Activated effector memory CD4-positive, alpha-beta T cell treated with anti-CD3 and anti-CD28 coated beads, Interleukin-2, amount 50 U/mL, for 16 hours (primary cell): Measurements from ENCODE around the gene EIPR1.
A peak's percentile ranks its signal among the peaks of the same experiment; 100 is the strongest.

Experiments used
- DNase-seq: peaks from one replicate; pipeline ENCODE4 v3.0.0-alpha.2; 2020

EIPR1 gene

DNA sequence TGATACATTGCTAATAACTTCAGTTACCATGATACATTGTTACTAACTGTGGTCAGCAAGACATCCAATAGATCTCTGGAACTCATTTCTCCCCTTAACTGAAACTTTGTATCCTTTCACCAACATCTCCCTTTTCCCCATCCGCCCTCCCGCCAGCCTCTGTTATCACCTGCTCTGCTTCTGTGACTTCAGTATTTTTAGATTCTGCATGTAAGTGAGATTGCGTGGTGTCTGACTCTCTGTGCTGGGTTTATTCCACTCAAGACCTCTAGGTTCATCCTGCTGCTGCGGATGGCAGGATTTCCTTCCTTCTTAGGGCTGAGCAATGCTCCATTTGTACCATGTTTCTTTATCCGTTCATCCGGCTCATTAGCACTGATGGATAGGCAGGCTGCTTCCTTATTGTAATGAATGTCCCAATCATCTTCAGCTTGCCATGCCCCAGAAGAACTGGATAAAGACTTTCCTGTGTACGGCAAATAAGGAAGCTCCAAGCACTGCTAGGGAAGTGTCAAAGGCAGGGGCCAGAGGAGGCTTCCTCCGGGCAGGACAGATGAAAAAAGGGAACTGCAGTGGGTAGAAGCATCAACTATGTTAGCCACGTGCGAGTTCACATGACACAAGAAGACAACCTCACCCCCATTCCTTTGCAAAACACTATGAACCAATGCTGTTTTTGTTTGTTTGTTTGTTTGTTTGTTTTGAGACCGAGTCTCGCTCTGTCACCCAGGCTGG is 113.4 kb downstream of the EIPR1 start:
- DNase-seq, result no peak

DNA sequence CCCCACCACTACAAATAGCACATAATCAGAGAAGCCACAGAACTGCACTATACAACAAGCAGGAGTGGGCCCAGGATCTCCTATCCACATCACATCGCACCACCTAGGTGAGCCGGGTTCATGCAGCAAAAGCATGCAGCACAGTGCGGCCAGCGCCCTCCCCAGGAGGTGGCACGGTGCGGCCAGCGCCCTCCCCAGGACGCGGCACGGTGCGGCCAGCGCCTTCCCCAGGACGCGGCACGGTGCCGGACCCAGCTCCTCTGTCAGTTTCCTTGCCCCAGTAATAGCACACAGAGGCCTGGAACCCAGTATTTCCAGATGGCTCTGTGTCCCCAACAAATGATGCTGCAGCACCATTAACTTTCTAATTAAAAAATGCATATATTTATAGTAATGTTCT is 114.1 kb downstream of the EIPR1 start:
- no peak for DNase-seq

DNA sequence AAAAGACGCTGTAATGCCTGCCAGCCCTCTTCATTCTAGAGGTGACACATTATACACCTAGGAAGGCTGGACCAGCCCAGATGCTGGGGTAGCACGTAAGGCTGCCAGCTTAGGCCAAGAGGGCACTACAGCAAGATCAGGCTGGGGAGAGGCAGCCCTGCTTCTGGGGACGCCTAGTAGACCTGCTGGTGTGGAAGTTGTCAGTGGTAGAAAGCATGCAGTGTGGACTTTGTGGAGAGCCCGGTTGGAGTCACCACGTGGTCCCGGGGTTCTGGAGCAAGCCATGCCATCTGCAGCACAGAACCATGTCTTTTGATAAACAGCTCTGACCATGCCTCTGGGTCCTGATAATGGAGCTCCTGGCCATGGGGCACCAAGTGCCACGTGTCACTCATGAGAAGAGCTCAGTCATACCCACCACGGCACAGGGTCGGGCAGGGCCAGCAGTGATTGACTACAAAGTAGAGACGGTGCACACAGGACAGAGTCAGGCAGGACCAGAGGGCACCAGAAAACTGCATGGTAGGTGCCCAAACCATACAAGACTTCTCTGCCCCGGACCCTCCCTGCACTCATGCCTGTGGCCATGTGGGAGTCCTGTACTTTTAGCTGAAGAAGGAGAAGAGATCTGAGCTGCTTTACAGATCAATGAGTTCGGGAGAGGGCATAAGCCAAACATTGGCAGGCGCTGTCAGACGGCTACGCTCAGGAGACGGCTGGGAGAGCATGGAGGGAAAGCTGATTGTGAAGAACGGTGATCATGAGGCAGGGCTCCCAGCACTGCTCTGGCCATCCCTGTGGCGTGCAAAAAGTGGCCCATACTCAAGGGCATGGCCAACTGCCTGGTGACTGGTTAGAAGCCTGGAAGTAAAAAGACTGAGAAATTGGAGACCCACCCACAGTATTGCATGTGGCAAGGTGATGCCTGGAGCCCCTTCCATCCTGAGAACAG is 114.9 kb downstream of the EIPR1 start:
- no peak for DNase-seq

DNA sequence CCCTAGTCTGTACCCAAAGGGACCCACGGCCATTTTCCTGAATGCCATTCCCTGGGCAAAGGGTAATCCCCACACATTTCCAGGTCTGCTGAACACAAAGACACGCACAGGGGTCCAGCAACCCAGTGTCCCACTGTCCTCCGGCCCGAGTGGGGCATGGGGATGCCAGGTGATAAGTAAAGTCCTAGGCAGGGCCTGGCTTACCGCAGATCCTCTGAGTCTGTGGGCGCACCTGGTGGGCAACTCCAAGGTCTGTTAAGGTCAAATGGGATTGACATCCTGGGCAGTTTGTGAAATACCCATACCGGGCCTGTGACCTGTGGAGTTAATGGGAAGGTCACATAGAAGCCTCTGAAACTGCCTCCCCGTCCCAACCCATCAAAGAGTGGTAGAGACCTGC is 116.1 kb downstream of the EIPR1 start:
- no peak for DNase-seq

DNA sequence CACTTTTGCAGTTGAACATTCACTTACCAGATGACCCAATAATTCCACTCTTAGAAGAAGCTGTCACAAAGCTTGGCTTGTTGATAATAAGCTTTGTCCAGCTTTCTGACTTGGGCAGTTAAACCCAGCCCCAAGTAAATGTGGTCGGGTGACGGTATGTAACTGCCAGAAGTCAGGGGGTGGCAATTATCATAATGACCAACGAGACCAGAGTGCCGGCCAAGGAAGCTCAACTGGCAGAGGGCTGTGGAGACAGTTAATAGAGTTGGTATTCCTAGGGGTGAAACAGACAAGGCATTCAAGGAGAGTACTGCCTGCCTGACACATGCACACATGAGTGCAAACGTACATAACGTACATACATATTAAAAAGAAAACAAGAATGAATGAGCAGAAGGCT is 116.7 kb downstream of the EIPR1 start:
- DNase-seq, result no peak

DNA sequence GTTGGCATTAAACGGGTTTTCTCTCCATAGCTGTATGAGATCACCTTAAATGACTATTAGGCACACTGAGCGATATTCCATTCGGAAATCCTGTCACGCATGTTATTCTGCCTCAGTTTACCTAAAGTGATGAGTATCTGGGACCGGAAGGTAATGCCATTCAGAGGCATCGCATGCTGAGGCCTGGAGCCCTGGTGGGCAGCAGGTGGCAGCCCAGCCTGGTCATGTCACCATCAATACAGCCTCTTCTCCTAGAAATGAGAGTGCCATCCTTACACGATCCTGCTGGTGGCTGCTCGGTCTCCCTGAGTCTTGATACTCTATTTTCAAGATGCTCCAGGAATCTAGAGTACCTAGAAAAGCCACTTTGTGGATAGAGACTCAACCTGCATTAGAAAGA is 119.8 kb downstream of the EIPR1 start:
- DNase-seq, result no peak

DNA sequence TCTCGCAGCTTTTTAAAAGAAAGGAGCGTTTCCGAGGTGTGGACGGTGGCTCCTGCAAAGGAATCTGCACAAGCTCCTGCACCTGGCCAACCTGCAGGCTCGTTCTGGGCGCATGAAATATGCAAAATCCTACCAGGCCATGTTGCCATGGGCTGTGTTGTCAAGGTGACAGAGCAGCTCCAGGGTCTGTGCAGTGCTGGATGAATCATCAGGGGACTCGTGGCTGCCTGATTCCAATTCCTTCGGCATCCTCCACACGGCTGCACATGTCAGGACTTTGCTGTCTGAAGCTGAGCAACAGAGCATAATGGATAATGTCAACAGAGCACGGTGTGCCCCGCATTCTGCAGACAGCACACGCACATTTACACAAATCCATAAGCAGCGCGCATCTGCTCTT is 120.5 kb downstream of the EIPR1 start:
- no peak for DNase-seq

DNA sequence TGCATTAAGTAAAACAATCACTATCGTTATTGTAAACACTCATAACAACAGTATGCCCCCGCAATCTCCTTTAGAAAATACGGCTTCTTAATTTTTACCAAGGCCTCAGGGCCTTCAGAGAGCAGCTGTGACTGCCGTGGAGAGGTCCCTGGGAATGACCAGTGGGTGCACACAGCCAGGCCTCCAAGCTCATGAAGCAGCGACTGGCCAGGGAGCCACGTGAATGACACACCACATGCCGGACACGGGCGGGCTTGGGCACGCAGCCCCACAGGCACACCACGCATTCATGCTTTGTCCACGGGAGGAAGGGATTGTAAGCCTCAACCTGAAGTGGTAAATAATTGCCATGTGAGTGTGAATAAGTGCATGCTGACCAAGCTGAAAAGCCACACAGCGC is 121.0 kb downstream of the EIPR1 start:
- DNase-seq, result no peak

DNA sequence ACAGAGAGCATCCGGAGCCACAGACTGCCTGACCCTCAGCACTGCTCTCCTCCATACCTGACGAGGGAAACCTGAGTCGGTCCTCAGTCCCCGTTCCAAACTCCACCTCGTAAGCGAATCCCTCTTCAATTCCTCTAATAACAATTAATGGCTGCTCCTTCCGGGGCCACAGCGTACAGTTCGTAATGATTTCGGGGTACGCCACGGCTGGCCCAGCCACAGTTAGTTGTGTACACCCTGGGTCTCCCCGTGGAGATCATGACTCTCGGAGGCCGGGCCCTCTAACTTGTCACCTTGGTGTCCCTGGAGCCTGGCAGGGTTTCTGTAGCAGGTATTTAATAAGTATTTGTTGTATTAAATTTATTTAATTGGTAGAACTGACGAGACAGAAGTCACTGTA is 121.5 kb downstream of the EIPR1 start:
- DNase-seq, result no peak

DNA sequence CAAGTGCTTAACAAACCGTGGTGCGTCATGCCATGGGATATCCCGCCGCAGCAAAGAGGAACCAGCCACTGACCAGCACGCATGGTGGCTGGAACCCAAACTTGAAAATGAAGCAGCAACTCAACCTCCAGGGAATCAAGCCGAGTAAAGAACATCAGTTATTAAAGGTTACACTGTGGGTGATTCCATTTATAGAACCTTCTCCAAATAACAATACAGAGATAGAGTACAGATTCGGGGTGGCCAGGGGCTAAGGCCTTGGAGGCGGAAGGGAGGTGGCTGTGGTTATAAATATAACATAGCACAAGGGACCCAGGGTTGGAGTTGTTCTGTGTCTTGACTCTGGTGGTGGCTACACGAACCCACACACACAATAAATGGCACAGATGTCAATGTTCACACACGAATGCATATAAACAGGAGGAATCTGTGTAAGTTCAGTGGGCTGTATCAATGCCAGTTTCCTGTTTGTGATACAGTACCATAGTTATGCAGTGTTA is 123.1 kb downstream of the EIPR1 start:
- DNase-seq, result no peak

DNA sequence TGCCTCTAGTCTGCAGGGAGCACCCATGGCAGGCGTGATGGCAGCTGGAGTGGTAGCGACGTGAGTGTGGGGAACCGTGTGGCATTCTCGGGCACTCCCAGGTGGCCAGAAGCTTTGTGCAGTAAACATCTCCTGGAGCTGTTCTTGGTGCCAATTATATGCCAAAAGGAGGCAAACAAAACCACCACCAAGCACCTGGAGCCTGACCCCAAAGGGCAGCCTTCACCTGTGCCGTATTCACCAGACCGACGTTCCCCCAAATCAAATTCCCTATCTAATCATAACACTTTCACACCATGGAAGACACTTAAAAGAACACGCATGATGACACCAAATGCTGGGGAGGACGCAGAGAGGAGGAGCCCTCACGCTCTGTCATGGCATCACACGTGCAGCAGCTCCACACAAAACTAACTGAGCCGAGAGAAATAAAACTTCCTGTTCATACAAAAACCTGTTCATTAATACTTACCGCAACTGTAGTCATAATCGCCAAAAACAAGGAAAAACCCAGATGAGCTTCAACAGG is 123.6 kb downstream of the EIPR1 start:
- no peak for DNase-seq

DNA sequence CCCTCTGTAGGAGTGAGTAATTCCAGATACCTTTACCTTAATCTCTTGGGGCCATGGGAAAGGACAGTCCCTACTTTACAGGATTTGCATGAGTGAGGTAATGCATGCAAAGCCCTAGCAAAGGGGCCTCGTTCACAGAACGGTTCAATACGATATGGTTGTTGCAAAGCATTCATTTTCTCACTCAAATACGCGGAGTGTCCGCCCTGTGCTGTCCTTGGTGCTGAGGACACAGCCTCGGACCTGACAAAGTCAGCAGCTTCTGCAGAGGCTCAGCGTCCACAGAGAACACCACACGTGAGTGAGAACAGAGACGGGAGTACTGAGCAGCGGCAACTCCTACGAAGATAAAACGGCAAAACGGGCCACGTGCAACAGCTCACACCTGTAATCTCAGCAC is 125.7 kb downstream of the EIPR1 start:
- DNase-seq, result no peak

DNA sequence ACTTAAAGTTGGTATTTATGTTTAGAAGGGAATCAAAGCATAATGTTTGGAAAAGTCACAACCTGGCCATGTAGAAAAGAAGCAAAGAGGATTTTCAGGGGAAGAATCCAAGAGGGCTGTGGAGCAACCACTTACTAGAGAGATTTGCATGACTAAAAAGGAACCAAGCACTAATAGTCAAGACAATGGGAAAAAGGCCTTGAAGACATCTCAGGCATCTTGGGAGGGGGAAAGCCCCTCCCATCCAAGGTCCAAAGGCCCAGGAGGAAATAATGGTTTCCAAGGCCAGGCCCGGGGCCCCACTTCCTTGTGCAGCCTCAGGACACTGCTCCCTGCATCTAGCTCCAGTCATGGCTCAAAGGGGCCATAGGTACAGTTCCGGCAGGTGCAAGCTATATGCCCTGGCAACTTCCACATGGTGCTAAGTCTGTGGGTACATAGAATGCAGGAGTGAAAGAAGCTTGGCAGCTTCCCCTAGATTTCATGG is 128.1 kb downstream of the EIPR1 start:
- DNase-seq, result no peak

DNA sequence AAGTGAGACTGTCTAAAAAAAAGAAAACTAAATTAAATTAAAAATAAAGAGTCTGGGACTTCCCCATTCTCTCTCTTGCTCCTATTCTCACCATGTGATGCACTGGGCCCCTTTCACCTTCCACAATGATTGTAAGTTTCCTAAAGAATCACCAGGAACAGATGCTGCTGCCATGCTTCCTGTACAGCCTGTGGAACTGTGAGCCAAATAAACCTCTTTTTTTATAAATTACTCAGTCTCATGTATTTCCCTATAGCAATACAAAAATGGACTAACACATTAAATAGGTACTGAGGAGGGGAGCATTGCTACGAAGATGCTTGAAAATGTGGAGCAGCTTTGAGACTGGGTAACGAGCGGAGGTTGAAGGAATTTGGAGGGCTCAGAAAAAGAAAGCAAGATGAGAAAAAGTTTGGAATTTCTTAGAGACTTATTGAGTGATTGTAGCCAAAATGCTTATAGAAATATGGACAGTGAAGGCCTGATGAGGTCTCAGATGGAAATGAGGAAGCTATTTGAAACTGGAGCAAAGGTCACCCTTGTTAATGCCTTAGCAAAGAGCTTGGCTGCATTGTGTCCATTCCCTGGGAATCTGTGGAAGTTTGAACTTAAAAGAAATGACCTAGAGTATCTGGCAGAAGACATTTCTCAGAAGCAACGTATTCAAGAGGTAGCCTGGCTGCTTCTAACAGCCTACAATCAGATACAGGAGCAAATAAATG is 128.7 kb downstream of the EIPR1 start:
- DNase-seq, result no peak

DNA sequence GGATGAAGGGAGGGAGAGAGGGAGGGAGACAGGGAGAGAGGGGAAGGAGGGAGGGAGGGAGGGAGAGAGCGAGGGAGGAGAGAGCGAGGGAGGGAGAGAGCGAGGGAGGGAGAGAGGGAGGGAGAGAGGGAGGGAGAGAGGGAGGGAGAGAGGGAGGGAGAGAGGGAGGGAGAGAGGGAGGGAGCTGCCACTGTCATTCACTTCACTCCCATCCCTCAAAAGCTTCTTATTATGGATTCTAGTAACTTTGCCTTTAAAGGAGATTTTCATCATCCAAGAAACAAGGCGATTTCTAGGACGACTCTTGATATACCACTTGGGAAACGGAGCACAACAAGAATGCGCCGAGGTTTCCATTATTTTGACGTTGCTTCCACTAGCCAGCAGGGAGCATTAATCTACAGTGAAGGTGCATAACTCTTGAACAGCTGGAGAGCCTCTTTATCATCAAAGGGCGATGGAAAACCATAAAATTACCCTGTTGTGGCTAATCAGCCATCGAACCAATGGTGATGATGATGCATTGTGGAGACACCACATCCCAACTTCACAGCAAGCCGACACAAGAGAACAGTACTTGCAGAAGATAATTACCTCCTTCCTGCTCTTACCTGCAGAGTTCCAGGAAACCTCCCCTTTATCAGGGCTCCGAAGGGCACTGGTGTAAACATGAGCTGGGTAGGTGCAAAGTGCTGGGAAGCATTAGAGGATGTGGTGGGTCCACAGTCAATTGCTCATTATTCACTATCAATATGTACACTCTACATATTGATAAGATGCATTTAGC is 130.5 kb downstream of the EIPR1 start:
- no peak for DNase-seq

DNA sequence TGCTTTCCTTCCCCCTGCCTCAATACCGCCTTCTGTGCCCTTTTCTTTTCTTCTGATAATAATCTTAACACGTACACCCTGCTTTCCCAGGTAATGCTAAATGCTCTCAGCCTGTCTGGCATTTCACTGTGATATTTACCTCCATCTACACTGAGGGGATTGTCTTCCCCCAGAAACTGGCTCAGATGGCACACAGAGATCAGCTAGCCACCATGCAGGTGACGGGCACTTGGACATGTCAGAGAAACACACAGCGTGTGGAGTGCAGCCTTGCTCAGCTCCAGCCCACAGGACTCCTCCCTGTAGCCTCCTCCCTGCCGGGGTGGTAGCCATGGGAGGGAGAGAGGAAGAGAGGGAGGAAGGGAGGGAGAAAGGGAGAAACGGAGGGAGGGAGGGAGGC is 131.2 kb downstream of the EIPR1 start:
- DNase-seq, result no peak

DNA sequence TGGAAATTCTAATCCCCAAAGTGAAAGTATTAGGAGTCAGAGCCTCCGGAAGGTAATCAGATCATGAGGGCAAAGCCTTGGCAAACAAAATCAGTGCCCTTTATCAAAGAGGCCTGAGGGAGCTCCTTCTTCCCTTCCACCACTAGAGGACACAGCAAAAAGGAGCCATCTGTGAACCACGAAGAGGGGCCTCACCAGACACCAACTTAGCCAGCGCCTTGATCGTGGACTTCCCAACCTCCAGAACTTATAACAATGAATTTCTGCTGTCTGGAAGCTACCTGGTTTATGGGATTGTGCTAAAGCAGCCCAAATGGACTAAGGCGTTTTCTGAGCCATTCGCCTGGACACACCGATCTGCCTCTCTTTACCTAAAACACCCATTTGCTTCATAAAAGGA is 133.1 kb downstream of the EIPR1 start:
- no peak for DNase-seq

DNA sequence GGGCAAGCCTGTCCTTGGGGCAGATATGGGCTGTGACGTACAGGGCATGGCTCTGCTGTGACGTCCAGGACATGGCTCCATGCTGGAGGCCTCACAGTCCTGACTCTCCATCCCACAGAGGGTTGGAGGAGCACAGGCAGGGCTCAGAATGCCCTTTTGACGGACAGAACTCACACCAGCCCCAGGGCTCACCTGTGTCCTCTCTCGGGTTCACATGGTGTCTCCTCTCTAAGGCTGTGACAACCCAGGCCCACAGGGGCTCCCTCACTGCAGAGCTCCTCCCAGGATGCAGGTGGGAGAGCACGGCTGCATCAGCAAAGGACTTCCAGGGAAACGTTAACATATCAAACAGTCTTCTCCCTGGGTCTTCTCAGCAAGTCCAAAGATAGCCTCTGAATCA is 133.8 kb downstream of the EIPR1 start:
- DNase-seq, result no peak

DNA sequence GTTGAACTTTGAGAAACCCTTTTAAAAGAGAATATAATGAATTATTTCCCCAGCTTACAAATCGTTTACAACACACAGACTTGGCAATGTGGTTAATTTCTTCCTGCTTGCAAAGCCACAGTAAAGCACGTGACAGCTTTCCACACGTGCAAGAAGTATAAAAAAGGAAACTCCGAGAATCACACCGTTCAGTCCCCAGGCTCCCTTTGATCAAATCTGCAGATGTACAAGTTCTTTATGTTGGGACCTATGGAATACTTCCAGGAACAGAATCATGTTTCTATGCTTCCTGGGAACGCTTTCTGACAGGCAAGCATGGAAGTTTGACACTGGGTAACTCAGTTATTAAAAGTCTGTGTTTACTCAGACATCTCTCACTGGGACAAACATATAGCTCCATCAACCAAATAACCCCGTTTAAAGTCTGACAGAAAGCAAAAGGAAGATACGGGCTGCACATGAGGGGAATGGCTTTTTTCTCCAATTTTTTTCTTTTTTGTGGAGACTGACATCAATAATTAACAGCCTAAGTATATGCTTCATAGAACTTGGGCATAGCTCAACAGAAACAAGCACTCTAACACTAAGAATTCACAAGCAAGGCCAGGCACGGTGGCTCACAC is 134.8 kb downstream of the EIPR1 start:
- peak; percentile 76 for DNase-seq

DNA sequence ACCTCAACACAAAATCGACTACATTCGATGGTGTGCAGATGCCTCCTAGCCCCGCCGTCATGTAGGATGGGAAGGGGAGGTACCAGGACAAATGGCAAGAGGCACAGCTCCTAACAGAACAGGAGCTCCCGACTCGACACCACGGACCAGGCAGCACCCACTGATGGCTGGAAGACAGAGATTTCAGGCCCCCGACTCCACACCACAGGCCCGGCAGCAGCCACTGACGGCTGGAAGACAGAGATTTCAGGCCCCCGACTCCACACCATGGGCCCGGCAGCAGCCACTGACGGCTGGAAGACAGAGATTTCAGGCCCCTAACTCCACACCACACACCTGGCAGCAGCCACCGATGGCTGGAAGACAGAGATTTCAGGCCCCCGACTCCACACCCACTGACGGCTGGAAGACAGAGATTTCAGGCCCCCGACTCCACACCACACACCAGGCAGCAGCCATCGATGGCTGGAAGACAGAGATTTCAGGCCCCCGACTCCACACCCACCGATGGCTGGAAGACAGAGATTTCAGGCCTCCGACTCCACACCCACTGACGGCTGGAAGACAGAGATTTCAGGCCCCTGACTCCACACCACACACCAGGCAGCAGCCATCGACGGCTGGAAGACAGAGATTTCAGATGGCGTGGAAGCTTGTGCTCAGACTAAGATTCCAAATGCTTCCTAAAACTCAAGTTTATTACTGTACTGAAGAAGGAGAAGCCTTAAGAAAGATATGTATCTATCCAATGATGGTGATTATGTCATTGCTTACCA is 135.5 kb downstream of the EIPR1 start:
- no peak for DNase-seq
